Renal cortical epithelial cell (primary cell): ENCODE data around the gene SCT. TPM values are rescaled to one million over a fixed set of nuclear protein-coding genes. Genes with fewer than 3 reads are reported as not detected.

ENCODE experiments used
- DNase-seq: peaks from one replicate; pipeline ENCODE4 v3.0.0-alpha.2; 2011; ENCODE audit warnings: low read depth
- total RNA-seq: library from RNA; depleted of rRNA; stranded (reverse); fragments of >200 nt; gene quantifications from 2 replicates; pipeline ENCODE4 v1.2.3, GENCODE V29; 2014

The SCT gene
- total RNA-seq, 1 donor from 2014 or later, result not detected

DNA sequence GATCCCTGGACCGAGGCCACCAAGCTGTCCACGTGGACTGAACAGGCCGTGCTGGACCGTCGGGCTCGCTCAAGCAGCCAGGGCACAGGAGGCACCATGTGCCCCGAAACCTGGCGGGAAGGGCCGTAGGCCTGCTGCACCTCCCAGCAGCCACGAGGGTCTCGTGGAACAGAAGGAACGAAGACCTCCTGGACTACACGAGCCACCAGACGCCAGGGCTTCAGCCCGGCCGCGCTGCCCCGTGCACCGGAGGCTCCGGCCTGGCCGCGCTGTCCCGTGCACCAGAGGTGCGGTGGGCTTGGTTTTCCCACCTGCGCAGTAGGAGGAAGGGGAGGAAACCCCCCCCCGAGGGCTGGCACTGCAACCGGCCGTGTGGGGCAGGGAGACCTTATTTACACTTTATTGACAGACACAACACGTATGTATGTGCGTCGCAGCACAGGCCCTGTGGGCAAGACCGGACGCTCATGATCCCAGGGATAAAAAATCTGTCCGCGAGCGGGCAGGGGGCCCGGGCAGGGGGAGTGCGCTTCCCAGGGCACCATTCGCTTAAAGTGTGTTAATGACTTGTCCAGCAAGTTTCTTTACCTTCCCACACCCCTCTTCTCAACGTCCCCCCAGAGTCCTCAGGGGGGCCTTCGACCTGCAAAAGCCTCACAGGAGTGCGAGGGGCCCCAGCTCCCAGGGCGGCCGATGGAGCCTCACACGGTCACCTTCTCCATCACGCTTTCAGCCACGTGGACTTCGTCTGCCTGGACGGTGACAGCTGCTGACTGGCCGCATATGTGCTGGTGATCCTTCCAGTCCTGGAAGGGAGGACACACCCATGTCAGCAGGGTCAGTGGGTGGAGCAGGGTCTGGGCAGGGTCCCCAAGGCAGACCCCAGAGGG is 17.1 kb upstream of the SCT start:
- DNase-seq, result no peak

- no peak for DNase-seq
These were observed 16.4 kb upstream of the SCT start for GRCh38 chr11:643366-643765.

DNA sequence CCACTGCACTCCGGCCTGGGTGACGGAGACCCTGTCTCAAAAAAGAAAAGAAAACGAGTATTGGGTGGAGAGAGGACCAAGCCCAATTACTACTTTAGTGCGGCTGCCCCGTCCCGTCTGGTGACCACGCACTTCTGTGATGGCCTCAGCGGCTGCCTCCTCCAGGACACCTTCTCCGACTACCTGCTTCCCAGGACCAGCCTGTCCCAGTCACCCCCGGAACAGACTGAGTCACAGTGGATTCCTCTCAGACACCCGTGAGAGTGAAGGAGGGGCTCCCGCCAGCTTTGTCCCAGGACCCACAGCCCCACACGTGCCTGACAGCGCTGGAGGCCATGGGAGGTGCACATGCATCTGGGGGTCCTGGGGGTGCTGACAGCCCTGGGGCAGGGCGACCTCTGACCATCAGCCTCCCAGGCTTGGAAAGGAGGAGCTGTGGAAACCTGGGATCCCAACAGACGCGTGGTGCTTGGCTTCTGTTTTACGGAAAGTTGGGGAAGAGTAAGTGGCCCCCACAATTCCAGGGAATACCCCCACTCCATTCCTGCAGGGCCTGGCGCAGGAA is 14.9 kb upstream of the SCT start:
- DNase-seq, result no peak

DNA sequence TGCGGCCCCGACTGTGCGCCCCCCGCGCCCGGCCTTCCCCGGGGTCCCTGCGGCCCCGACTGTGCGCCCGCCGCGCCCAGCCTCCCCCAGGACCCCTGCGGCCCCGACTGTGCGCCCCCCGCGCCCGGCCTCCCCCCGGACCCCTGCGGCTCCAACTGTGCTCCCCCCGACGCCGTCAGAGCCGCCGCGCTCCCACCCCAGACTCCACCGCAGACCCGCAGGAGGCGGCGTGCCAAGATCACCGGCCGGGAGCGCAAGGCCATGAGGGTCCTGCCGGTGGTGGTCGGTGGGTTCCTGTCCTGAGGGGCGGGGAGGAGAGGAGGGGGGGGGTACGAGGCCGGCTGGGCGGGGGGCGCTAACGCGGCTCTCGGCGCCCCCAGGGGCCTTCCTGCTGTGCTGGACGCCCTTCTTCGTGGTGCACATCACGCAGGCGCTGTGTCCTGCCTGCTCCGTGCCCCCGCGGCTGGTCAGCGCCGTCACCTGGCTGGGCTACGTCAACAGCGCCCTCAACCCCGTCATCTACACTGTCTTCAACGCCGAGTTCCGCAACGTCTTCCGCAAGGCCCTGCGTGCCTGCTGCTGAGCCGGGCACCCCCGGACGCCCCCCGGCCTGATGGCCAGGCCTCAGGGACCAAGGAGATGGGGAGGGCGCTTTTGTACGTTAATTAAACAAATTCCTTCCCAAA is 13.2 kb upstream of the SCT start:
- no peak for DNase-seq

GRCh38 chr11:639332-639955 is 12.5 kb upstream of the SCT start:
- DNase-seq, result no peak

DNA sequence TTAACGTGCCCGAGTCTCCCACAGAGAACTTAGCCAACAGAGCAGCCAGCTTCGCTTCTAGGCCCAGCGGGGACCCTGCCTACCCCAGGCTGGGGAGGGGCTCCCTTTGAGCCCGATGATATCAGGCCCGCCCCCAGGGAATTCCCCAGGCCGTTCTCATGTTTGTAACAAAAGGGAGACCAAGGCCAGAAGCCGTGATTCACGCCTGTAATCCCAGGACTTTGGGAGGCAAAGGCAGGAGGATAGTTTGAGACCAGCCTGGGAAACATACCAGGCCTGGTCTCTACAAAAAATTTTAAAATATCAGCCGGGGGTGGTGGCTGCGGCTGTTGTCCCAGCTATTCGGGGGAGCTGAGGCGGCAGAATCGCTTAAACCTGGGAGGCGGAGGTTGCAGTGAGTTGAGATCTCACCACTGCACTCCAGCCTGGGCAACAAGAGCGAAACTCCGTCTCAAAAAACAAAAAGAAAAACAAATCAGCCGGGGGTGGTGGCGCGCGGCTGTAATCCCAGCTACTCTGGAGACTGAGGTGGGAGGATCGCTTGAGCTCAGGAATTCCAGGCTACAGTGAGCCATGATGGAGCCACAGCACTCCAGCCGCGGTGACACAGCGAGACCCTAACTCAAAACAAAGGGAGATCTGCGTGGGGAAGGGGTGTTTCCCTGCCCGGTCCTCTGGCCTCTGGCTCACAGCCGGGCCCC is 11.8 kb upstream of the SCT start:
- DNase-seq, result no peak

GRCh38 chr11:637593-638521 is 10.9 kb upstream of the SCT start:
- no peak for DNase-seq

DNA sequence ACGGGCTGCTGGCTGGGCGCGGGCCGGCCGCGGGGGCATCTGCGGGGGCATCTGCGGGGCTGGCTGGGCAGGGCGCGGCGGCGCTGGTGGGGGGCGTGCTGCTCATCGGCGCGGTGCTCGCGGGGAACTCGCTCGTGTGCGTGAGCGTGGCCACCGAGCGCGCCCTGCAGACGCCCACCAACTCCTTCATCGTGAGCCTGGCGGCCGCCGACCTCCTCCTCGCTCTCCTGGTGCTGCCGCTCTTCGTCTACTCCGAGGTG is 10.3 kb upstream of the SCT start:
- no peak for DNase-seq

GRCh38 chr11:636511-637332 is 9.7 kb upstream of the SCT start, which contains the start of gene DRD4:
DRD4 (plus strand) TSS chr11:637269; CDS start chr11:637305, 36 bp downstream.
- DNase-seq, result no peak

DNA sequence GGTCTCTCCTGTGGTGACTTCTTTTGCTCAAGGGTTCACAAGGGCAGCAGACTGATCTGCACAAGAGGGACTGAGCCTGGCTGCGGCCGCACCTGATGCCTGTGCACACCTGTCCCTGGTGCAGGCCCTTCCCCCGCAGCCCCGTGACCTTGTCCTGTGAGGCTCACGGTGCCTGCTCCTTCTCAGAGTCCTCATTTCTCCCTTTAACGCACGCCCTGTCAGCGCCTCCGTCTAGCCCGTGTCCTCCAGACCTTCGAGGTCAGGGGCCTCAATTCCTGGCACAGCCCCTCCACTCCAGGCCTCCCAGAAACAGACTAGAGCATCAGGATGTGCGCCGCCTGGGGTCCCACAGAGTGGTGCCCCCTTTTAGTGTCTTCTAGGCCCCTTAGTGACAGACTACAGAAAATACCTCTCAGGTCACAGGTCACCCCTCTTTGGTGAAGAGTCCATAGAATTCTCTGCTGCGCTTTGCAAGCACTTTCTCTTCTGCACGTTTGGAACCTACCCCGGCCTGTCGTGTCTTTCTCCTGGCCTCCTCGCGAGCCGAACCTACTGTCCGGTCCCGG is 9.0 kb upstream of the SCT start:
- no peak for DNase-seq

- DNase-seq, result no peak
These were observed 3.9 kb upstream of the SCT start for GRCh38 chr11:630871-631270.

DNA sequence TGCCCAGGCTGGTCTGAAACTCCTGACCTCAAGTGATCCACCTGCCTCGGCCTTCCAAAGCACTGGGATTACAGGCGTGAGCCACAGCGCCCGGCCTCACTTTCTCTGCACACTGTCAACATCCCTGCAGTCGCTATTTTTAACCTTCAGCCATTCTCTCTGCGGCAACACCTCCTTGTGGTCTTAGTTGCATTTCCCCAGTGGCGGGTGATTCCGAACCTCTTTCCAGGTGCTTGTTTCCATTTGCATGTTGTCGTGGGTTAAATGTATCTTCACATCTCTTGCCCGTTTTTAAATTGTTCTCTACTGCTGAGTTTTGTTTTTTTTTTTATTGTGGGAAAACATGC is 2.2 kb upstream of the SCT start:
- no peak for DNase-seq

GRCh38 chr11:628056-628455 is 1.1 kb upstream of the SCT start:
- no peak for DNase-seq

DNA sequence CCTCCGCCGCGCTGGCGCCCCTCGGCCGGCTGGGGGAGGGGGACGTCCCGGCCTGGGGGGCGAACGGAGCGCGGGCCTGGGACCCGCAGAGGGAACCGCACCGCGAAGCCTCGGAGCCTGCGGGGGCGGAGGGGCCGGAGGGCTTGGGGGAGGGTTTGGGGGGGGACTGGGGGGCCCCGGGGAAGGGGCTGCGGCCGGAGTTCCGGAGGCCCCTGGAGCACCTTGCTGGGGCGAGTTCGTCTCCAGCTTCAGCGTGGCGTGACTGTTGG is 261 bp upstream of the SCT start:
- no peak for DNase-seq

DNA sequence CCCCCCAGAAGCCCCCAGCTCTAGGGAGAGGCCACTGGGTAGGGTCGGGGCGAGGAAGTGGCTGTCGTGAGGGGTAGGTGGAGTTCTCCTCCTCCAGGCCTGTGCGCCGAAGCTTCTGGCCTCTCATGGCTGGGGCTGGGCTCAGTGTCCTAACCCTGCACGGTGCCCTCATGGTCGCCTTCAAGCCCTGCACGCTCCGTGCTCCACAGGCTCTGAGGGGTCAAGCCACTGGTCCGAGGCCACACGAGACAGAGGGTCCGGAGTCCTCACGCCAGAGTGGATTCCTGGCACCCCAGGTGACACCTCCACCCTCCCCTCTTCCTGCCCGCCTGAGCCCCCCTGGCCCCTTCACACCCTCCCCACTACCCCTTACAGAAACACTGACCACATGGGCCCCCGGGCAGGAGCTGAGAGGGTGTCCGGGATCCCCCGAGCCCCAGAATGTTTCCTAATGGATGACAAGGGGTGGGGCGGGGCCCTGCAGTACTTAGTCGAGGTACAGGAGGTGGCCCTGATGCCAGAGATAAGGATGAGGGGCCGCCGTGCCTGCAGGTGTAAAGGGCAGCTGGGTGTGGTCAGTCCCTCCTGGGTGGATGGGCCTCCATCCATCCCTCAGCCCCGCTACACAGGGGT is 1.2 kb downstream of the SCT start:
- no peak for DNase-seq

- no peak for DNase-seq
These were observed 2.0 kb downstream of the SCT start, which contains the start of gene CDHR5 for GRCh38 chr11:624705-625635. CDHR5 (minus strand) TSS chr11:624955; CDS start chr11:624902, 53 bp downstream.

GRCh38 chr11:623999-624704 is 2.8 kb downstream of the SCT start:
- peak; percentile 26 for DNase-seq
